ENCODE results near the gene CELF2. TPM values are rescaled to one million over a fixed set of nuclear protein-coding genes. Genes with fewer than 3 reads are reported as not detected.
A peak's percentile ranks its signal among the peaks of the same experiment; 100 is the strongest.

CELF2 gene
- total RNA-seq, 4 donors from 2014 or later: 8.7 to 28.6 (median 22.9) TPM

- Histone ChIP-seq H3K27ac (peak overlapping the region; percentile 42), H3K4me3 (no peak overlapping the region), H3K4me1 (peaks cover 16% of the 10 kb centered on the region), H3K9me3 (no peaks in the 10 kb centered on the region), H3K36me3 (no peaks in the 10 kb centered on the region), H3K27me3 (no peaks in the 10 kb centered on the region)
- DNase-seq (ENCODE audit: low spot score in 2 of 2): peak in 1 of 2 donors; percentile 82
- no peak for TF ChIP-seq CTCF (IDR thresholded peaks at IDR 0.05)
- TF ChIP-seq POLR2AphosphoS5 (IDR thresholded peaks at IDR 0.05): no peak
- TF ChIP-seq POLR2A (IDR thresholded peaks at IDR 0.05): no peak
- no peak for TF ChIP-seq EP300 (IDR thresholded peaks at IDR 0.05)
- WGBS: 23% methylated on average over 4 of the region's 4 CpGs
These were observed 17.8 kb downstream of the CELF2 start for GRCh38 chr10:11035301-11035991.

- no peak for DNase-seq (ENCODE audit: low spot score in 2 of 2)
These were observed 18.8 kb downstream of the CELF2 start for GRCh38 chr10:11036424-11037011.

GRCh38 chr10:11037991-11038390, 20.3 kb downstream of the CELF2 start:
- H3K4me3 ChIP-seq: no peak overlapping the region
- H3K36me3 ChIP-seq: no peaks in the 10 kb centered on the region
- H3K4me1 ChIP-seq: peaks cover 16% of the 10 kb centered on the region
- no peaks in the 10 kb centered on the region for H3K27me3 ChIP-seq
- WGBS: 63% methylated on average over 4 of the region's 4 CpGs
- no peak for DNase-seq (ENCODE audit: low spot score in 2 of 2)
- TF ChIP-seq CTCF (IDR thresholded peaks at IDR 0.05) (no peak), POLR2A (IDR thresholded peaks at IDR 0.05) (no peak), POLR2AphosphoS5 (IDR thresholded peaks at IDR 0.05) (no peak), EP300 (IDR thresholded peaks at IDR 0.05) (no peak)
- H3K27ac ChIP-seq: no peak overlapping the region
- H3K9me3 ChIP-seq: no peaks in the 10 kb centered on the region

More at GRCh38 chr10:11036424-11037011, 18.8 kb downstream of the CELF2 start:
- no peaks in the 10 kb centered on the region for H3K9me3 ChIP-seq
- H3K36me3 ChIP-seq: no peaks in the 10 kb centered on the region
- no peak overlapping the region for H3K27ac ChIP-seq
- no peaks in the 10 kb centered on the region for H3K27me3 ChIP-seq
- peaks cover 16% of the 10 kb centered on the region for H3K4me1 ChIP-seq
- TF ChIP-seq CTCF (IDR thresholded peaks at IDR 0.05): peak; percentile 25 to 35
- TF ChIP-seq EP300 (IDR thresholded peaks at IDR 0.05): no peak
- TF ChIP-seq POLR2A (IDR thresholded peaks at IDR 0.05): no peak
- no peak for TF ChIP-seq POLR2AphosphoS5 (IDR thresholded peaks at IDR 0.05)
- no peak overlapping the region for H3K4me3 ChIP-seq
- 79% methylated on average over 5 of the region's 5 CpGs for WGBS

- no peak for TF ChIP-seq POLR2A (IDR thresholded peaks at IDR 0.05)
- no peak for TF ChIP-seq POLR2AphosphoS5 (IDR thresholded peaks at IDR 0.05)
- no peak for TF ChIP-seq EP300 (IDR thresholded peaks at IDR 0.05)
- no peak for TF ChIP-seq CTCF (IDR thresholded peaks at IDR 0.05)
- WGBS: 74% methylated on average over 4 of the region's 4 CpGs
These were observed 24.7 kb downstream of the CELF2 start for GRCh38 chr10:11042357-11042756.

GRCh38 chr10:11043039-11043438, 25.4 kb downstream of the CELF2 start:
- Histone ChIP-seq H3K4me3 (no peak overlapping the region), H3K9me3 (no peaks in the 10 kb centered on the region), H3K4me1 (peaks cover 11% of the 10 kb centered on the region), H3K27me3 (no peaks in the 10 kb centered on the region), H3K36me3 (no peaks in the 10 kb centered on the region), H3K27ac (no peak overlapping the region)
- TF ChIP-seq EP300 (IDR thresholded peaks at IDR 0.05) (no peak), CTCF (IDR thresholded peaks at IDR 0.05) (no peak), POLR2AphosphoS5 (IDR thresholded peaks at IDR 0.05) (no peak), POLR2A (IDR thresholded peaks at IDR 0.05) (no peak)
- DNase-seq (ENCODE audit: low spot score in 2 of 2): no peak
- WGBS: 53% methylated on average over 4 of the region's 4 CpGs

More at GRCh38 chr10:11042357-11042756, 24.7 kb downstream of the CELF2 start:
- no peak for DNase-seq (ENCODE audit: low spot score in 2 of 2)
- Histone ChIP-seq H3K4me3 (no peak overlapping the region), H3K27ac (no peak overlapping the region), H3K9me3 (no peaks in the 10 kb centered on the region), H3K4me1 (peaks cover 4% of the 10 kb centered on the region), H3K36me3 (no peaks in the 10 kb centered on the region), H3K27me3 (no peaks in the 10 kb centered on the region)

All from suprapubic skin (tissue), 4 donors.